ENCODE results near the gene CMKLR1. TPM values are rescaled to one million over a fixed set of nuclear protein-coding genes. Genes with fewer than 3 reads are reported as not detected.

Gene CMKLR1
- 1 to 10 TPM; 1.1 to 7.5 (median 3.7) TPM for total RNA-seq

GRCh38 chr12:108338915-108339657 lies at the start of gene CMKLR1:
CMKLR1 (minus strand) TSS chr12:108339311; CDS start chr12:108293591, 45,720 bp downstream.
- TF ChIP-seq POLR2A (IDR thresholded peaks at IDR 0.05) (no peak), CTCF (IDR thresholded peaks at IDR 0.05) (no peak)
- DNase-seq (ENCODE audit: low spot score in 2 of 2), result peak; percentile 32 to 90
- intact Hi-C loops (cut with DNase I; ENCODE audit: low total_unique reads), result no loop called here
- WGBS, 2 donors, result 6 to 8% methylated on average over 11 to 20 of the region's 24 CpGs
- peak within 1 kb of the TSS; percentile 2 for H3K4me3 ChIP-seq (ENCODE audit: low read depth, poor library complexity, severe bottlenecking)

- H3K4me3 ChIP-seq (ENCODE audit: low read depth, poor library complexity, severe bottlenecking), result no peak overlapping the region
- no peak for DNase-seq (ENCODE audit: low spot score in 2 of 2)
- intact Hi-C loops (cut with DNase I; ENCODE audit: low total_unique reads), result no loop called here
- TF ChIP-seq POLR2A (IDR thresholded peaks at IDR 0.05), result no peak
- TF ChIP-seq CTCF (IDR thresholded peaks at IDR 0.05), result no peak
- WGBS, 2 donors, result 74 to 78% methylated on average over 1 of the region's 1 CpG
Observed at GRCh38 chr12:108387771-108388170, 48.7 kb upstream of the CMKLR1 start.

GRCh38 chr12:108386709-108387360 lies 47.7 kb upstream of the CMKLR1 start:
- DNase-seq (ENCODE audit: low spot score in 2 of 2), result no peak
- intact Hi-C loops (cut with DNase I; ENCODE audit: low total_unique reads), result no loop called here
- TF ChIP-seq CTCF (IDR thresholded peaks at IDR 0.05) (no peak), POLR2A (IDR thresholded peaks at IDR 0.05) (no peak)

GRCh38 chr12:108382437-108382801 lies 43.3 kb upstream of the CMKLR1 start:
- TF ChIP-seq POLR2A (IDR thresholded peaks at IDR 0.05), result no peak
- TF ChIP-seq CTCF (IDR thresholded peaks at IDR 0.05), result no peak
- DNase-seq (ENCODE audit: low spot score in 2 of 2), result no peak
- intact Hi-C loops (cut with DNase I; ENCODE audit: low total_unique reads), result no loop called here
- WGBS, 2 donors, result 55 to 75% methylated on average over 1 of the region's 1 CpG
- no peak overlapping the region for H3K4me3 ChIP-seq (ENCODE audit: low read depth, poor library complexity, severe bottlenecking)

More at GRCh38 chr12:108386709-108387360, 47.7 kb upstream of the CMKLR1 start:
- WGBS, 2 donors, result 26 to 31% methylated on average over 8 of the region's 8 CpGs
- H3K4me3 ChIP-seq (ENCODE audit: low read depth, poor library complexity, severe bottlenecking), result no peak overlapping the region

- TF ChIP-seq CTCF (IDR thresholded peaks at IDR 0.05), result no peak
- TF ChIP-seq POLR2A (IDR thresholded peaks at IDR 0.05), result no peak
- WGBS, 2 donors, result 44 to 47% methylated on average over 8 of the region's 8 CpGs
Observed at GRCh38 chr12:108381787-108382436, 42.8 kb upstream of the CMKLR1 start.

More at GRCh38 chr12:108381787-108382436, 42.8 kb upstream of the CMKLR1 start:
- intact Hi-C loops (cut with DNase I; ENCODE audit: low total_unique reads), result no loop called here
- DNase-seq (ENCODE audit: low spot score in 2 of 2), result no peak
- no peak overlapping the region for H3K4me3 ChIP-seq (ENCODE audit: low read depth, poor library complexity, severe bottlenecking)

Data from lower leg skin (tissue), 4 donors.